B cell (primary cell): ENCODE data around the gene SERTAD2. TPM values are rescaled to one million over a fixed set of nuclear protein-coding genes. Genes with fewer than 3 reads are reported as not detected.
A peak's percentile ranks its signal among the peaks of the same experiment; 100 is the strongest.

Experiments
- ATAC-seq: fragments of 200-7000 bp; cut with Tn5 transposase; one replicate; pipeline ENCODE4 v1.10.0; 2021; ENCODE audit warnings: low read depth, mild to moderate bottlenecking, moderate number of reproducible peaks, moderate library complexity
- CTCF ChIA-PET: fragments of 350-600 bp; sonication (Branson Sonifier 250); formaldehyde crosslinking; loops from one replicate; lab custom pipeline; 2021; ENCODE audit warnings: antibody characterized with exemption, inconsistent platforms; lab: Charles Lee
- POLR2A ChIA-PET: fragments of 350-600 bp; sonication (Branson Sonifier 250); formaldehyde crosslinking; loops from one replicate; lab custom pipeline; 2021; ENCODE audit warnings: antibody characterized with exemption; lab: Charles Lee
- DNase-seq: peaks from one replicate; pipeline ENCODE4 v3.0.0; 2013
- H2AFZ ChIP-seq: 2 replicates; pipeline ENCODE4 v1.6.1; 2012; ENCODE audit warnings: mild to moderate bottlenecking, low read depth, low read length; ENCODE audit not compliant: insufficient read depth, poor library complexity, severe bottlenecking
- H3K27ac ChIP-seq, 2 donors: 1 replicate in 1 of 2; 2 replicates in 1 of 2; pipeline ENCODE4 v1.5.1; 2012 to 2013; ENCODE audit warnings: low read length in 2 of 2, mild to moderate bottlenecking in 2 of 2, moderate library complexity in 1 of 2
- H3K27me3 ChIP-seq, 4 experiments: fragments of 200-600 bp in 1 of 4; sonication (generic) in 1 of 4; replicated peaks in 1 of 4; 1 replicate in 2 of 4; 2 replicates in 2 of 4; pipeline versions ENCODE4 v1.6.1 to v1.7.0; 2013 to 2016; ENCODE audit warnings: low read length in 3 of 4, mild to moderate bottlenecking in 2 of 4, mixed read lengths in 1 of 4, moderate library complexity in 1 of 4; ENCODE audit not compliant: insufficient read depth in 4 of 4, control insufficient read depth in 3 of 4; ENCODE audit errors: control extremely low read depth in 1 of 4
- H3K36me3 ChIP-seq, 2 experiments: replicated peaks in 1 of 2; 1 replicate in 1 of 2; 2 replicates in 1 of 2; pipeline versions ENCODE4 v1.6.1 to v1.7.1; 2013; ENCODE audit warnings: low read length in 1 of 2; ENCODE audit not compliant: insufficient read depth in 2 of 2, control insufficient read depth in 1 of 2; ENCODE audit errors: control extremely low read depth in 1 of 2, extremely low read depth in 1 of 2
- H3K4me1 ChIP-seq, 2 donors: fragments of 200-600 bp in 1 of 2; sonication (generic) in 1 of 2; 1 replicate in 1 of 2; 2 replicates in 1 of 2; pipeline versions ENCODE4 v1.5.1 to v1.6.1; 2013 to 2017; ENCODE audit warnings: low read length in 2 of 2; ENCODE audit not compliant: control insufficient read depth in 2 of 2, insufficient read depth in 2 of 2
- H3K4me2 ChIP-seq: replicated peaks from 2 replicates; pipeline ENCODE3; 2012; ENCODE audit warnings: mild to moderate bottlenecking, low read depth, low read length; ENCODE audit not compliant: poor library complexity, severe bottlenecking
- H3K4me3 ChIP-seq, 5 experiments: fragments of 200-600 bp in 1 of 5; sonication (generic) in 1 of 5; 1 replicate in 3 of 5; 2 replicates in 2 of 5; pipeline versions ENCODE4 v1.5.1 to v1.7.0; 2011 to 2016; ENCODE audit warnings: low read length in 4 of 5, mild to moderate bottlenecking in 4 of 5, low read depth in 2 of 5, control low read depth in 1 of 5, moderate library complexity in 1 of 5; ENCODE audit not compliant: insufficient read depth in 1 of 5; ENCODE audit errors: control extremely low read depth in 1 of 5, extremely low read depth in 1 of 5
- H3K79me2 ChIP-seq: fragments of 200-600 bp; sonication (generic); one replicate; pipeline ENCODE4 v1.6.0; 2016; ENCODE audit warnings: low read length; ENCODE audit not compliant: control insufficient read depth, insufficient read depth
- H3K9ac ChIP-seq: fragments of 200-600 bp; sonication (generic); 2 replicates; pipeline ENCODE4 v1.6.1; 2017; ENCODE audit warnings: mild to moderate bottlenecking, low read length, moderate library complexity
- H3K9me3 ChIP-seq, 3 donors: one replicate each; pipeline versions ENCODE4 v1.6.1 to v1.7.1; 2013; ENCODE audit warnings: low read length in 2 of 3; ENCODE audit not compliant: control insufficient read depth in 2 of 3, insufficient read depth in 1 of 3; ENCODE audit errors: control extremely low read depth in 1 of 3
- H4K20me1 ChIP-seq: 2 replicates; pipeline ENCODE4 v1.6.0; 2012; ENCODE audit warnings: mild to moderate bottlenecking, low read length; ENCODE audit not compliant: insufficient read depth, control insufficient read depth, poor library complexity, severe bottlenecking
- H3K27ac Mint-ChIP-seq: one replicate; pipeline ENCODE4 v1.8.0; 2021; ENCODE audit warnings: mixed read lengths
- H3K27me3 Mint-ChIP-seq: one replicate; pipeline ENCODE4 v1.8.0; 2021; ENCODE audit warnings: mixed read lengths
- H3K4me1 Mint-ChIP-seq: one replicate; pipeline ENCODE4 v1.8.0; 2021; ENCODE audit warnings: mixed read lengths
- H3K4me3 Mint-ChIP-seq: one replicate; pipeline ENCODE4 v1.8.0; 2021; ENCODE audit warnings: mixed read lengths
- H3K9me3 Mint-ChIP-seq: one replicate; pipeline ENCODE4 v1.8.0; 2022; ENCODE audit warnings: mixed read lengths; ENCODE audit not compliant: insufficient read depth
- CTCF ChIP-seq: fragments of 200-600 bp; IDR thresholded peaks from one replicate; pipeline ENCODE4 v1.8.0; 2022; ENCODE audit warnings: antibody characterized with exemption, mild to moderate bottlenecking
- EZH2 ChIP-seq: IDR thresholded peaks from 2 replicates; pipeline ENCODE4 v1.6.1; 2012; ENCODE audit warnings: borderline replicate concordance, low read depth, mild to moderate bottlenecking, moderate library complexity, low read length; ENCODE audit not compliant: insufficient read depth, poor library complexity, severe bottlenecking
- WGBS: methylation state at CpG from one replicate; pipeline ENCODE4 v1.1.5; 2013; ENCODE audit warnings: missing lambda C conversion rate; ENCODE audit not compliant: insufficient coverage; 5-methylcytosine and 5-hydroxymethylcytosine counted together
- intact Hi-C: fragments of 100-400 bp; cut with micrococcal nuclease; formaldehyde crosslinking; loops from one replicate; pipeline ENCODE4 v1.10.0; 2022
- polyA plus RNA-seq: library from polyadenylated mRNA; depleted of rRNA; stranded (reverse); fragments of >200 nt; gene quantifications from 2 replicates; pipeline ENCODE4 v1.2.3, GENCODE V29; 2012
- total RNA-seq, 2 donors: library from RNA; stranded (reverse); fragments of 120-200 nt in 1 of 2; gene quantifications; 1 replicate in 1 of 2; 2 replicates in 1 of 2; pipeline versions ENCODE4 v1.2.3 to v1.2.4, GENCODE V29; 2013 to 2022

The SERTAD2 gene
- total and polyA plus RNA-seq, 2 donors (not counting 1 experiment from before 2014, with no cell fraction given) = 49.5 to 66.8 TPM

GRCh38 chr2:64606479-64607363 is 47.0 kb downstream of the SERTAD2 start:
- Mint-ChIP-seq H3K4me3 (peak overlapping the region; percentile 82), H3K27me3 (no peaks in the 10 kb centered on the region), H3K27ac (peak overlapping the region; percentile 75), H3K9me3 (no peaks in the 10 kb centered on the region), H3K4me1 (peaks cover 29% of the 10 kb centered on the region)
- Histone ChIP-seq H2AFZ (peak overlapping the region; percentile 76), H3K79me2 (no peaks in the 10 kb centered on the region), H3K4me1 (peaks cover 22 to 34% of the 10 kb centered on the region in 2 donors), H3K4me2 (peak overlapping the region; percentile 91), H4K20me1 (no peaks in the 10 kb centered on the region), H3K9ac (peak overlapping the region; percentile 66), H3K27ac (peak overlapping the region; percentile 21 to 48), H3K36me3 (no peaks in the 10 kb centered on the region), H3K9me3 (peaks cover 0 to 3% (median 0%) of the 10 kb centered on the region in 3 donors), H3K27me3 (no peaks in the 10 kb centered on the region), H3K4me3 (peak overlapping the region in 4 of 5 experiments; percentile 36 to 74 (median 48))
- WGBS = 36% methylated on average over 15 of the region's 21 CpGs
- ATAC-seq (peak; percentile 92), DNase-seq (peak; percentile 89)
- TF ChIP-seq CTCF = no peak
- no peak for TF ChIP-seq EZH2
- ChIA-PET CTCF (interaction anchor here (0.7 to 5.9 kb wide), 26 partner anchors 10 to 466 kb away, joined by 3 to 70 read pairs (median 6); partner anchors contain the start of genes AFTPH and SERTAD2), POLR2A (interaction anchor here (0.6 to 1.9 kb wide), 11 partner anchors 36 to 1563 kb away, joined by 3 to 10 read pairs (median 4); partner anchors contain the start of gene SERTAD2)
- intact Hi-C loops = loop anchor here (1.0 to 2.0 kb wide), 4 partner anchors 30 to 450 kb away; partner anchors contain the start of gene CEP68
